H7 (cell line): Measurements from ENCODE around the gene CHAF1B. TPM values are rescaled to one million over a fixed set of nuclear protein-coding genes. Genes with fewer than 3 reads are reported as not detected.
"Not testable (repeated sequence)": the region's sequence is repeated elsewhere in the genome, so short reads cannot be mapped to it uniquely, and the experiment has no call there.

Experiments used
- DNase-seq: peaks from one replicate; pipeline ENCODE4 v3.0.0; 2012
- H3K27me3 ChIP-seq: 2 replicates; pipeline ENCODE4 v1.6.0; 2011; ENCODE audit warnings: mild to moderate bottlenecking, low read length; ENCODE audit not compliant: control insufficient read depth, insufficient read depth
- H3K36me3 ChIP-seq: replicated peaks from 2 replicates; pipeline ENCODE4 v1.5.1; 2011; ENCODE audit warnings: low read length; ENCODE audit not compliant: control insufficient read depth, insufficient read depth
- H3K4me3 ChIP-seq: 2 replicates; pipeline ENCODE4 v1.5.1; 2011; ENCODE audit warnings: low read depth, mild to moderate bottlenecking, control low read depth, low read length, moderate library complexity; ENCODE audit not compliant: insufficient read depth
- total RNA-seq: library from RNA; depleted of rRNA; stranded (reverse); fragments of >200 nt; shearing (Covaris generic); gene quantifications from 2 replicates; pipeline ENCODE4 v1.2.3, GENCODE V29; 2014; rRNA removed

CHAF1B gene
- 12.7 and 13.9 TPM in 2 replicates for total RNA-seq

GRCh38 chr21:36385233-36386030, at the start of gene CHAF1B:
CHAF1B (plus strand) TSS chr21:36385392; CDS start chr21:36386137, 745 bp downstream.
- DNase-seq, result peak; percentile 97
- H3K27me3 ChIP-seq, result no peaks in the 10 kb centered on the region; the same call in 1 of the 2 replicates
- peak within 1 kb of the TSS; percentile 48 for H3K4me3 ChIP-seq

GRCh38 chr21:36337099-36337509, 48.1 kb upstream of the CHAF1B start:
- Histone ChIP-seq H3K36me3 (peaks cover 11% of the 10 kb centered on the region), H3K4me3 (no peak overlapping the region), H3K27me3 (no peaks in the 10 kb centered on the region)
- no peak for DNase-seq

More at GRCh38 chr21:36385233-36386030, at the start of gene CHAF1B:
- 0 out of 2 replicates have a peak, but pooled peaks cover 1% of the 10 kb centered on the region for H3K36me3 ChIP-seq

GRCh38 chr21:36338975-36339374, 46.2 kb upstream of the CHAF1B start:
- no peak for DNase-seq
- H3K36me3 ChIP-seq, result peaks cover 12% of the 10 kb centered on the region
- H3K27me3 ChIP-seq, result no peaks in the 10 kb centered on the region
- no peak overlapping the region for H3K4me3 ChIP-seq

- H3K27me3 ChIP-seq, result not testable (repeated sequence)
Measured at GRCh38 chr21:36342581-36342980, 42.6 kb upstream of the CHAF1B start.

GRCh38 chr21:36344931-36345330, 40.3 kb upstream of the CHAF1B start:
- no peak for DNase-seq
- no peaks in the 10 kb centered on the region for H3K27me3 ChIP-seq
- H3K36me3 ChIP-seq, result peaks cover 21% of the 10 kb centered on the region

More at GRCh38 chr21:36342581-36342980, 42.6 kb upstream of the CHAF1B start:
- not testable (repeated sequence) for H3K4me3 ChIP-seq, DNase-seq
- peaks cover 20% of the 10 kb centered on the region for H3K36me3 ChIP-seq

GRCh38 chr21:36347278-36347961, 37.8 kb upstream of the CHAF1B start:
- H3K36me3 ChIP-seq, result peaks cover 13% of the 10 kb centered on the region
- H3K27me3 ChIP-seq, result no peaks in the 10 kb centered on the region
- H3K4me3 ChIP-seq, result no peak overlapping the region
- no peak for DNase-seq

More at GRCh38 chr21:36344931-36345330, 40.3 kb upstream of the CHAF1B start:
- no peak overlapping the region for H3K4me3 ChIP-seq

- H3K27me3 ChIP-seq, result no peaks in the 10 kb centered on the region
- peaks cover 15% of the 10 kb centered on the region for H3K36me3 ChIP-seq
- no peak for DNase-seq
- H3K4me3 ChIP-seq, result no peak overlapping the region
Measured at GRCh38 chr21:36347962-36348328, 37.2 kb upstream of the CHAF1B start.

- peaks cover 15% of the 10 kb centered on the region for H3K36me3 ChIP-seq
- no peak for DNase-seq
- no peak overlapping the region for H3K4me3 ChIP-seq
- no peaks in the 10 kb centered on the region for H3K27me3 ChIP-seq
Measured at GRCh38 chr21:36349315-36349714, 35.9 kb upstream of the CHAF1B start.

GRCh38 chr21:36350282-36350910, 34.8 kb upstream of the CHAF1B start:
- H3K27me3 ChIP-seq, result no peaks in the 10 kb centered on the region
- DNase-seq, result no peak
- H3K4me3 ChIP-seq, result no peak overlapping the region
- H3K36me3 ChIP-seq, result peaks cover 13% of the 10 kb centered on the region

- Histone ChIP-seq H3K36me3 (peaks cover 10% of the 10 kb centered on the region), H3K27me3 (no peaks in the 10 kb centered on the region), H3K4me3 (no peak overlapping the region)
- DNase-seq, result no peak
Measured at GRCh38 chr21:36354918-36355680, 30.1 kb upstream of the CHAF1B start.

GRCh38 chr21:36355868-36356267, 29.3 kb upstream of the CHAF1B start:
- peaks cover 14% of the 10 kb centered on the region for H3K36me3 ChIP-seq
- H3K27me3 ChIP-seq, result no peaks in the 10 kb centered on the region
- no peak overlapping the region for H3K4me3 ChIP-seq
- no peak for DNase-seq

- no peak overlapping the region for H3K4me3 ChIP-seq
- DNase-seq, result no peak
- peaks cover 18% of the 10 kb centered on the region for H3K36me3 ChIP-seq
- no peaks in the 10 kb centered on the region for H3K27me3 ChIP-seq
Measured at GRCh38 chr21:36359185-36359584, 26.0 kb upstream of the CHAF1B start.

- Histone ChIP-seq H3K36me3 (peaks cover 26% of the 10 kb centered on the region), H3K4me3 (no peak overlapping the region), H3K27me3 (no peaks in the 10 kb centered on the region)
- no peak for DNase-seq
Measured at GRCh38 chr21:36369064-36369685, 16.0 kb upstream of the CHAF1B start.

GRCh38 chr21:36375994-36376393, 9.2 kb upstream of the CHAF1B start:
- H3K4me3 ChIP-seq, result no peak overlapping the region
- H3K36me3 ChIP-seq, result peaks cover 10% of the 10 kb centered on the region
- DNase-seq, result no peak
- no peaks in the 10 kb centered on the region for H3K27me3 ChIP-seq
